Esophagus muscularis mucosa (tissue), 4 donors: Measurements from ENCODE around the gene TKTL2. TPM values are rescaled to one million over a fixed set of nuclear protein-coding genes. Genes with fewer than 3 reads are reported as not detected.

ENCODE experiments used
- DNase-seq: peaks from one replicate; pipeline ENCODE4 v3.0.0-alpha.2; 2017; ENCODE audit errors: extremely low spot score
- H3K27ac ChIP-seq, 4 donors: fragments of 200-600 bp; sonication (generic); replicated peaks in 1 of 4; 1 replicate in 3 of 4; 2 replicates in 1 of 4; pipeline ENCODE4 v1.5.1; 2016 to 2019; ENCODE audit warnings: mild to moderate bottlenecking in 1 of 4
- H3K27me3 ChIP-seq, 4 donors: fragments of 200-600 bp; sonication (generic); one replicate each; pipeline versions ENCODE4 v1.5.1 to v1.6.0; 2016 to 2019
- H3K36me3 ChIP-seq, 4 donors: fragments of 200-600 bp; sonication (generic); one replicate each; pipeline ENCODE4 v1.5.1; 2016 to 2019
- H3K4me1 ChIP-seq, 4 donors: fragments of 200-600 bp; sonication (generic); one replicate each; pipeline ENCODE4 v1.5.1; 2016 to 2019
- H3K4me3 ChIP-seq, 4 donors: fragments of 200-600 bp; sonication (generic); 1 replicate in 2 of 4; 2 replicates in 2 of 4; pipeline ENCODE4 v1.5.1; 2016 to 2019; ENCODE audit warnings: mild to moderate bottlenecking in 4 of 4, moderate library complexity in 1 of 4
- H3K9me3 ChIP-seq, 4 donors: fragments of 200-600 bp; sonication (generic); 1 replicate in 3 of 4; 2 replicates in 1 of 4; pipeline ENCODE4 v1.5.1; 2016 to 2019
- EP300 ChIP-seq: sonication (generic); formaldehyde crosslinking; IDR thresholded peaks from one replicate; pipeline ENCODE4 v1.6.1; 2017; ENCODE audit warnings: antibody characterized with exemption
- POLR2A ChIP-seq: fragments of 450-650 bp; IDR thresholded peaks from one replicate; pipeline ENCODE4 v1.6.1; 2017; ENCODE audit warnings: antibody characterized with exemption, moderate library complexity, mild to moderate bottlenecking, low read depth
- POLR2AphosphoS5 ChIP-seq, 2 donors: sonication (generic); formaldehyde crosslinking; IDR thresholded peaks; one replicate each; pipeline ENCODE4 v1.6.1; 2017; ENCODE audit warnings: antibody characterized with exemption in 2 of 2
- WGBS: methylation state at CpG from one replicate; pipeline ENCODE4 v1.1.5; 2018; 5-methylcytosine and 5-hydroxymethylcytosine counted together
- intact Hi-C: fragments of 100-400 bp; cut with DNase I; formaldehyde crosslinking; loops from one replicate; pipeline ENCODE4 v1.15.1; 2023
- total RNA-seq, 4 donors: library from RNA; depleted of rRNA; stranded (reverse); fragments of >200 nt; gene quantifications; one replicate each; pipeline versions ENCODE4 v1.1.0 to v1.2.1, GENCODE V29; 2016
- TF ChIP-seq, protein P1 (sequence below), 3 experiments: fragments of 200-600 bp in 2 of 3; fragments of 450-650 bp in 1 of 3; sonication (generic) in 2 of 3; IDR thresholded peaks; one replicate each; pipeline ENCODE4 v1.5.1; 2017 to 2019; ENCODE audit warnings: antibody characterized with exemption in 3 of 3, mild to moderate bottlenecking in 2 of 3, moderate library complexity in 1 of 3

Gene TKTL2
- total RNA-seq, 4 donors from 2014 or later = not detected

DNA sequence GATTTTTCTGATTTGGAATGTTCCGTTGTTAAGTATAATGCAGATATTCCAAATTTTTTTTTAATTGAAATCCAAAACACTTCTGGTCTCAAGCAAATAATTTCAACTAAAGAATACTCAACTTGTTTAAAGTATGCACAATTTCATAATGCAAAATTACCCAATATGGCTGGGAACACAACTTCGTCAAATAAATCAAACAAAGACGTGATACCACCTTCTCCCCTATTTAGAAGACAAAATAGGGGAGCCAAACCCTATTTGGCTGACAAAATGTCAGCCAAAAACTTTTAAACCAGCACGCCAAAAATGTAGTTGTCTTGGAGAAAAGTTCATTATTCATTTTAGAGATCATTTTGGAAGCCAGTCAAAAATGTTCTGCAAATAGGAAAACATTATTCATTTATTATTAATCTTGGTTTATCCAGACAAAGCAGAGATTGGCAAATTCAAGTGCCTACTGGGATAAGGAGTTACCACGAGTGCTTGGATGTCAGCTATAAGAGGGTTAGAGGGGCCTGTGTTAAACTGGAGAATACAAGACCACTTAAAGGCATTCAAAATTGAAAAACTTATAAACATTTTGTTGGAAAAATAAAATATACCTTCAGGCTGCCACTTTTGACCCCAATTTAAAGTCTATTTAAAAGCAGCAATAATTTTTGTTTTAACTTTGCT is 3.3 kb upstream of the TKTL2 start:
- H3K4me3 ChIP-seq = no peak overlapping the region
- no peaks in the 10 kb centered on the region for H3K27me3 ChIP-seq
- no peaks in the 10 kb centered on the region for H3K36me3 ChIP-seq
- TF ChIP-seq POLR2AphosphoS5 (IDR thresholded peaks at IDR 0.05) = no peak
- no peak for TF ChIP-seq EP300
- TF ChIP-seq, protein P1, sequence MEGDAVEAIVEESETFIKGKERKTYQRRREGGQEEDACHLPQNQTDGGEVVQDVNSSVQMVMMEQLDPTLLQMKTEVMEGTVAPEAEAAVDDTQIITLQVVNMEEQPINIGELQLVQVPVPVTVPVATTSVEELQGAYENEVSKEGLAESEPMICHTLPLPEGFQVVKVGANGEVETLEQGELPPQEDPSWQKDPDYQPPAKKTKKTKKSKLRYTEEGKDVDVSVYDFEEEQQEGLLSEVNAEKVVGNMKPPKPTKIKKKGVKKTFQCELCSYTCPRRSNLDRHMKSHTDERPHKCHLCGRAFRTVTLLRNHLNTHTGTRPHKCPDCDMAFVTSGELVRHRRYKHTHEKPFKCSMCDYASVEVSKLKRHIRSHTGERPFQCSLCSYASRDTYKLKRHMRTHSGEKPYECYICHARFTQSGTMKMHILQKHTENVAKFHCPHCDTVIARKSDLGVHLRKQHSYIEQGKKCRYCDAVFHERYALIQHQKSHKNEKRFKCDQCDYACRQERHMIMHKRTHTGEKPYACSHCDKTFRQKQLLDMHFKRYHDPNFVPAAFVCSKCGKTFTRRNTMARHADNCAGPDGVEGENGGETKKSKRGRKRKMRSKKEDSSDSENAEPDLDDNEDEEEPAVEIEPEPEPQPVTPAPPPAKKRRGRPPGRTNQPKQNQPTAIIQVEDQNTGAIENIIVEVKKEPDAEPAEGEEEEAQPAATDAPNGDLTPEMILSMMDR (IDR thresholded peaks at IDR 0.05) = no peak
- TF ChIP-seq POLR2A = no peak
- WGBS = 51% methylated on average over 5 of the region's 5 CpGs
- DNase-seq = no peak
- intact Hi-C loops = no loop called here
- no peak overlapping the region for H3K27ac ChIP-seq
- no peaks in the 10 kb centered on the region for H3K4me1 ChIP-seq
- H3K9me3 ChIP-seq = no peaks in the 10 kb centered on the region

GRCh38 chr4:163474027-163474426 is 473 bp upstream of the TKTL2 start:
- no peak for DNase-seq
- Histone ChIP-seq H3K36me3 (no peaks in the 10 kb centered on the region), H3K27ac (no peak overlapping the region), H3K4me1 (no peaks in the 10 kb centered on the region), H3K27me3 (no peaks in the 10 kb centered on the region), H3K4me3 (no peak overlapping the region), H3K9me3 (no peaks in the 10 kb centered on the region)
- TF ChIP-seq EP300 (no peak), POLR2AphosphoS5 (IDR thresholded peaks at IDR 0.05) (no peak), POLR2A (no peak)
- TF ChIP-seq, protein P1 (IDR thresholded peaks at IDR 0.05) = no peak
- intact Hi-C loops = no loop called here
- WGBS = 89% methylated on average over 3 of the region's 3 CpGs

GRCh38 chr4:163473130-163473529 is 424 bp downstream of the TKTL2 start:
- Histone ChIP-seq H3K27me3 (no peaks in the 10 kb centered on the region), H3K4me3 (no peak overlapping the region), H3K27ac (no peak overlapping the region), H3K4me1 (no peaks in the 10 kb centered on the region), H3K36me3 (no peaks in the 10 kb centered on the region), H3K9me3 (no peaks in the 10 kb centered on the region)
- 90% methylated on average over 12 of the region's 14 CpGs for WGBS
- intact Hi-C loops = no loop called here
- no peak for DNase-seq
- TF ChIP-seq POLR2A (no peak), POLR2AphosphoS5 (IDR thresholded peaks at IDR 0.05) (no peak), EP300 (no peak)
- TF ChIP-seq, protein P1 (IDR thresholded peaks at IDR 0.05) = no peak

- no peak for DNase-seq
- no peaks in the 10 kb centered on the region for H3K9me3 ChIP-seq
- no peak overlapping the region for H3K27ac ChIP-seq
- H3K36me3 ChIP-seq = no peaks in the 10 kb centered on the region
- intact Hi-C loops = no loop called here
- H3K4me1 ChIP-seq = no peaks in the 10 kb centered on the region
- no peaks in the 10 kb centered on the region for H3K27me3 ChIP-seq
- 70% methylated on average over 3 of the region's 3 CpGs for WGBS
- no peak overlapping the region for H3K4me3 ChIP-seq
- no peak for TF ChIP-seq POLR2A
- no peak for TF ChIP-seq POLR2AphosphoS5 (IDR thresholded peaks at IDR 0.05)
- TF ChIP-seq EP300 = no peak
- TF ChIP-seq, protein P1 (IDR thresholded peaks at IDR 0.05) = no peak
These were observed 3.2 kb downstream of the TKTL2 start for GRCh38 chr4:163470391-163470790.
